GM12864 (cell line): Measurements from ENCODE around the gene SEMA4D.

ENCODE experiments used
- DNase-seq: peaks from one replicate; pipeline ENCODE4 v3.0.0-alpha.2; 2011; ENCODE audit warnings: low read depth
- H3K4me3 ChIP-seq: 2 replicates; pipeline ENCODE4 v1.5.1; 2011; ENCODE audit warnings: mild to moderate bottlenecking, low read depth, low read length, control low read depth
- TF ChIP-seq, protein P1 (sequence below): IDR thresholded peaks from 2 replicates; pipeline ENCODE4 v1.5.1; 2011; ENCODE audit warnings: low read depth, mild to moderate bottlenecking, moderate library complexity, low read length, control low read depth, inconsistent platforms; ENCODE audit errors: missing control alignments

The SEMA4D gene

DNA sequence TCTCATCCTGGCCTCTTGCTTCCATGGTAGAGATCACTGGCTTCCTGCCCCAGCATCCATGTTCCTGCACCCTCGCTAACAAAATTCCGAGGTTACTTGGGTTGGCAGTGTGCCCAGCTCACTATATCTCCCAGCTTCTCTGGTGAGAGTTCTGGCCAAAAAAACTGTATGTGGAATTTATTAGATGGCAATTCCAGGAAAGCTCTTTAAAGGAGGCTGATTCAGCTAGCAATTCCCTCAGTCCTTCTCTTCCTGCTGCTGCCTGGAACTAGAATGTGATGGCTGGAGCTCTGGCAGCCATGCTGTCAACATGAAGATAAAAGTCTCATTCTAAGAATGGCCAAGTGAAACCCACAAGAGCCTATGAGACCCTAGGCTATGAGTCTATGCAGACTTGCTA lies 90.8 kb downstream of the SEMA4D start:
- DNase-seq: no peak
- TF ChIP-seq, protein P1, sequence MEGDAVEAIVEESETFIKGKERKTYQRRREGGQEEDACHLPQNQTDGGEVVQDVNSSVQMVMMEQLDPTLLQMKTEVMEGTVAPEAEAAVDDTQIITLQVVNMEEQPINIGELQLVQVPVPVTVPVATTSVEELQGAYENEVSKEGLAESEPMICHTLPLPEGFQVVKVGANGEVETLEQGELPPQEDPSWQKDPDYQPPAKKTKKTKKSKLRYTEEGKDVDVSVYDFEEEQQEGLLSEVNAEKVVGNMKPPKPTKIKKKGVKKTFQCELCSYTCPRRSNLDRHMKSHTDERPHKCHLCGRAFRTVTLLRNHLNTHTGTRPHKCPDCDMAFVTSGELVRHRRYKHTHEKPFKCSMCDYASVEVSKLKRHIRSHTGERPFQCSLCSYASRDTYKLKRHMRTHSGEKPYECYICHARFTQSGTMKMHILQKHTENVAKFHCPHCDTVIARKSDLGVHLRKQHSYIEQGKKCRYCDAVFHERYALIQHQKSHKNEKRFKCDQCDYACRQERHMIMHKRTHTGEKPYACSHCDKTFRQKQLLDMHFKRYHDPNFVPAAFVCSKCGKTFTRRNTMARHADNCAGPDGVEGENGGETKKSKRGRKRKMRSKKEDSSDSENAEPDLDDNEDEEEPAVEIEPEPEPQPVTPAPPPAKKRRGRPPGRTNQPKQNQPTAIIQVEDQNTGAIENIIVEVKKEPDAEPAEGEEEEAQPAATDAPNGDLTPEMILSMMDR: no peak

GRCh38 chr9:89405826-89406225 lies 92.1 kb downstream of the SEMA4D start:
- H3K4me3 ChIP-seq: peak overlapping the region; percentile 54
- DNase-seq: no peak
- TF ChIP-seq, protein P1: no peak

More for the DNA sequence above, 90.8 kb downstream of the SEMA4D start:
- no peak overlapping the region for H3K4me3 ChIP-seq

GRCh38 chr9:89404074-89404473 lies 93.8 kb downstream of the SEMA4D start:
- TF ChIP-seq, protein P1: no peak
- DNase-seq: no peak
- H3K4me3 ChIP-seq: peak overlapping the region; percentile 54

DNA sequence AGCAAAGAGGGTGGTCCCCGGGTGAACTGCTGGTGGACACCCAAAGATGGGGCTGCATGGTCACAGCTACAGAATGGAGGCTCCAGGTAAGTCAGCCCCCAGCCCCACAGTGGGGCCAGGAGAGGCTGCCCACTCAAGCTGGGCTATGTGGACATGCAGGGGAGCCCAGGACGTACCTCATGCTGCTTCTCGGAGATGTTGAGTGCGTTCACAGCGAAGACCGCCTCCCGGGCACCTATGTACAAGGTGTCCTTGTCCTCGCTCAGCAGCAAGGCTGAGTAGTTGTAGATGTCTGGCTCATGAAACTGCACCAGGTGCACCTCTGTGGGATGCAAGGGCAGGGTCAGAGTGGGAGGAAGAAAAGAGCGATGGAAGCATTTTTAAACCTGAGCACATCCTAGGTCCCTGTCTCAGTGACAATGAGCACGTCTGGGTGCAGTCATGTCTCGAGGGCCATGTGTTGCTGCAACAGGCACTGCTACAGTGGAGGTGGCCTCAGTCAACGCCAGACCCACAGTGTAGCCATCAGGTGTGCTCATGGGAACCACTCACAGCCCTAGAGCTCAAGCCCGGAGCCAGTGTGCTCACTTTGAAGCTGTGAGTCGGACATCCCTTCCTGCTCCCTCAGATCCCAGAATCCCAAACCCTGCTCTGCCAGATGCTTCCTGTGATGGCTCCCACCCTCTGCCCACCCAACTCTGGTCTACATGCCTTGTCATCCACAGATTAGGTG lies 95.1 kb downstream of the SEMA4D start:
- DNase-seq: no peak
- H3K4me3 ChIP-seq: no peak overlapping the region
- TF ChIP-seq, protein P1: no peak

- no peak overlapping the region for H3K4me3 ChIP-seq
- TF ChIP-seq, protein P1: no peak
- DNase-seq: peak; percentile 60
Measured at GRCh38 chr9:89400403-89401116, 97.4 kb downstream of the SEMA4D start.

GRCh38 chr9:89398621-89399020 lies 99.3 kb downstream of the SEMA4D start:
- DNase-seq: no peak
- no peak overlapping the region for H3K4me3 ChIP-seq
- TF ChIP-seq, protein P1: no peak

DNA sequence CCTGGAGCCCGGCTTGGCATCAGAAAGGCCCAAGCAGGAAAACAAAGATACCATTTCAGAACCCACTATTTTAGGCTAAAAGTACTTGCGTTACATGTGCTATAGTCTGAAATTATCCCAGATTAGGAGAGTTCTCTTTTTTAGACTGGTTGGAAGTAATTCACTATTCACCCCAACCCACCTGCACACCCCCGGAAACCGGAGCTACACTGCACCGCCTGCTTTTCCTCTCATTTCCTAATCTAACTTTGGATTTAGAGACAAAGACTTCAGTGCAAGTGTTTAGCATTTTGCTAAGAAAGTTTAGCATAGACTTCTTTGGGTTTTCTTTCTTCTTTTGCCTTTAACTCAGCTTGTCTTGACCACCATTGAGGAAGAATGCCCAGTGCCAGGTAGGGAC lies 100.4 kb downstream of the SEMA4D start:
- DNase-seq: no peak
- H3K4me3 ChIP-seq: no peak overlapping the region
- TF ChIP-seq, protein P1: no peak
